Erythroblast (primary cell): ENCODE measurements around the gene ADGRV1.
"Not testable (repeated sequence)": the region's sequence is repeated elsewhere in the genome, so short reads cannot be mapped to it uniquely, and the experiment has no call there.

Experiments
- DNase-seq, 2 experiments: peaks; one replicate each; lab custom pipeline; 2025; lab: John Stamatoyannopoulos, UW
- GATA1 ChIP-seq: IDR thresholded peaks from 2 replicates; pipeline ENCODE4 v1.6.1; 2011; ENCODE audit warnings: low read depth, mild to moderate bottlenecking, control low read depth, low read length, moderate library complexity
- POLR2A ChIP-seq: IDR thresholded peaks from 2 replicates; pipeline ENCODE4 v1.6.1; 2011; ENCODE audit warnings: mild to moderate bottlenecking, low read length

Gene ADGRV1

GRCh38 chr5:91025956-91026355, 467.4 kb downstream of the ADGRV1 start:
- TF ChIP-seq GATA1 (no peak), POLR2A (no peak)
- no peak for DNase-seq

- no peak for DNase-seq
- TF ChIP-seq GATA1 (no peak), POLR2A (no peak)
These were observed 467.9 kb downstream of the ADGRV1 start for GRCh38 chr5:91026466-91026865.

DNA sequence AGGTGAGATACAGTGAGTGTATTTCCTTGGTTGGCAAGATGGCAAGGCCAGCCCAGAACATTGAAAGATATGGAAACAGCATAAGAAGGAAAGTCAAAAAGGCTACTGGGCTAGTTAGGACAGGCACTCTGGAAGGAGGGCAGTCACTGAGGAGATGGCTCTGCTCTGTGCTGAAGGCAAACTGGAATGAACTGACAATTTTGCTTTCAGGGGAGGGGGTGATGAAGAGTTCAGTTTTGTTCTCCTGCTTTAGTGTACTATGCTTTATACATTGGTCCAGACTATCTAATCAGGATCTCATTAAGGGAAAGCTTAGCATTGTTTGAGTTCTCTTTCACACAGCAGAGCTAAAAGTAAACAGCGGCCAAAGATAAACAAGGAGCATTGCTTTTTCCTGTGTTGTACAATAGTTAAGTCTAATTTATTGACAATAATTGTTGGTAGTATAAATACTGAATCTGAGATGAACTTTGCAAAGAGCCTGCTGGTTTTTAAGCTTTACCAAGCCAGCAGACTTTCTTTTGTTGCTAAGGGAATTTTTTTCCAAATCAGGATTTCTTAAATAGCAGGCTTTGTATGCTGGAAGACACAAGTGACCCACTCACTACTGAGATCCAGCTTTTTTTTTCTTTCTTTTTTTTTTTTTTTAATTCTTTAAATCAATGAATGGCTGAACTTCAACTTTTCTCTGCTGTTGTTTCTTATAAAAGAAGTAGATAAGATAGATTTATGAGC, 469.0 kb downstream of the ADGRV1 start:
- DNase-seq: no peak
- TF ChIP-seq GATA1: no peak
- no peak for TF ChIP-seq POLR2A

DNA sequence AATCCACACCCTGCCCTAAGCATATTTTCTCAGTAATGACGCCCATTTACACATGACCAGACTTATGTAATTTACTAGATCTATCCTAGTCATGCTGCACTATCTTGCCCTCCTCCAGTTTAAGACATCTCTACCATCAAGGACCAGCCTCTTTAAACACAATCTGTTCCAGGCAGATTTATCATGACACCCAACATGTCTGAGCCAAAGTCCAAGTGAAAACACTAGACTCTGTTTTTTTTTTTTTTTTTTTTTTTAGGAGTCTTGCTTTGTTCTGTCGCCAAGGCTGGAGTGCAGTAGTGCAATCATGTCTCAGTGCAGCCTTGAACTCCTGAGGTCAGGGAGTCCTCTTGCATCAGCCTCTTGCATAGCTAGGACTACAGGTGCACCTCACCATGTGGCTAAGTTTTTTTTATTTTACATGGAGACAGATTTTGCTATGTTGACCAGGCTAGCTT, 469.9 kb downstream of the ADGRV1 start:
- TF ChIP-seq GATA1 (no peak), POLR2A (no peak)
- DNase-seq: peak; percentile 25 to 39

DNA sequence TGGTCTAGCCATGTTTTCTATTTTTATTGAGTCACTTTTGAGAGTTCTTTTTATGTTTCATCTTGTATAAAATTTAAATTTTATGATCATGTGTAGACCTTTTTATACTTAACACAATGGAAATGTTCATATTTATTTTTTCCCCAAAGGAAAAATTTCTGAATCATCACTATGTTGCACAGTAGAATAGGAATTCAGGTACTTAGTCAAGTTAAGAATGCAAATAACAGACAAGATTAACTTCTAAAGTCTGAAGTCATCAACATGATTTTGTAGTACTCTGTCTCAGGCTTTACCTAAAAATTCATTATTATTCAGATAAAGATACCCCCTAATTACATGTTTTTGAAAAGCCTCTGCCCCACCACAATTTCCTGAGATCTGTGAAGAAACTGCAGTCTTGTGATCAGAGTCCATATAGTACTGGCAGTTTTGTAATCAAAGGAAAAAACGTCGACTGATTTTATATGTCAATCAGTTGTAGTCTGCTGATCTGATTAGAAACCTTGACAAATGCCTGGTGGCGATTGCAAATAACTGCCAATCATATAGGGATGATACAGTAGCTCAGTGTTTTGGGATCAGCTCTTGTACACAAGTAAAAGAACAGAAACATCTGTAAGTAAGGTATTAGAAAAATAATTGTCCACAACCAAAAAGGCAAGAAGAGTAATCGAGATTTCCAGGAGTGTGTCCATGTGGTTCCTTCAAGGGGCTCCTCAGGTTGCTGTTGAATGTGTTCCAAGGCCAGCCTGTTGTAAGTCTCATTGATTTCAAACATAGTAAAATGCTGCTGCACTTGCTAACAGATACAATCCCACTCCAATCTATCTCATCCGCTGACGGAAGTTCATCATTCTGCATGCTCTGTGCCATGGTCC, 472.2 kb downstream of the ADGRV1 start:
- no peak for TF ChIP-seq POLR2A
- no peak for TF ChIP-seq GATA1
- no peak for DNase-seq

GRCh38 chr5:91031402-91031752, 472.8 kb downstream of the ADGRV1 start:
- TF ChIP-seq POLR2A: no peak
- TF ChIP-seq GATA1: no peak
- no peak for DNase-seq

DNA sequence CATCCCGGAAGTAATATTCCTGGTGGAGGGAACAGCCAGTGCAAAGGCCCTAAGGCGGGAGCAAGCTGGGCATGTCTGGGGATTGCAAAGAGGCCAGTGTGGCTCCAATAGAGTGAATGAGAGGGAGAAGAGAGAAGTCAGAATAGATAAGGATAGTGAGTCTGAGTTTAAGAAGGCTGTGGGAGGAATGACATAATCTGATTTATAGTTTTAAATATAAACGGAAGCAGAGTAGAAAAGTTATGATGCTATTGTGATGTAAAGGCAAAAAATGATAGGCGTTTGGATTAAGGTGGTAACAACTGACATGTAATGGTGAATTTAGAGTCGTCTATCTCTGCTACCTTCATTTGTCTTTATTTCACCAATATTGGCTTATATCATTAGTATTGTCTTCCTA, 473.5 kb downstream of the ADGRV1 start:
- TF ChIP-seq POLR2A (no peak), GATA1 (no peak)

DNA sequence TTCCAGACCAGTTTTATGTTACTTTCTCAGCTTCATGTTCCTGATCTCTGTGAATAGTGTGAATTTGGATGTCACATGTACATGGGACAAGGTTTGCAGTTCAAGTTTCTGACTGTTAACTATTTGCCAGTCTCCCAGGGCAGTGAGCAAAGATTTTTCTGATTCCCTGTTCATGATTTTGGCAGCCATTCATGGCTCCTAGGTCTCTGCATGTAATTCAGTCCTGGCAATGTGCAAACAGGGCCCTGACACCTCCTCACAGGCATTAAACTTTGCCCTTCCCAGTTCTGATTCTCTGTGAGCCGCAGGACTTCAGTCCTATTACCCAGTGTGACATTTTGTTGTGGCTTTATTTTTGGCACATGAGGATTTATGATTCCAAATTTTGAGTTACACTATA, 474.8 kb downstream of the ADGRV1 start:
- TF ChIP-seq POLR2A (no peak), GATA1 (no peak)
- no peak for DNase-seq

More for the DNA sequence above, 473.5 kb downstream of the ADGRV1 start:
- no peak for DNase-seq

GRCh38 chr5:91038180-91038808, 479.7 kb downstream of the ADGRV1 start:
- DNase-seq: no peak

GRCh38 chr5:91041132-91041531, 482.5 kb downstream of the ADGRV1 start:
- DNase-seq: not testable (repeated sequence)

More at GRCh38 chr5:91038180-91038808, 479.7 kb downstream of the ADGRV1 start:
- TF ChIP-seq POLR2A: no peak
- no peak for TF ChIP-seq GATA1

- no peak for TF ChIP-seq GATA1
- TF ChIP-seq POLR2A: no peak
- no peak for DNase-seq
These were observed 483.8 kb downstream of the ADGRV1 start for GRCh38 chr5:91042247-91042935.

GRCh38 chr5:91042936-91043255, 484.3 kb downstream of the ADGRV1 start:
- TF ChIP-seq GATA1: no peak
- no peak for TF ChIP-seq POLR2A
- DNase-seq: no peak

DNA sequence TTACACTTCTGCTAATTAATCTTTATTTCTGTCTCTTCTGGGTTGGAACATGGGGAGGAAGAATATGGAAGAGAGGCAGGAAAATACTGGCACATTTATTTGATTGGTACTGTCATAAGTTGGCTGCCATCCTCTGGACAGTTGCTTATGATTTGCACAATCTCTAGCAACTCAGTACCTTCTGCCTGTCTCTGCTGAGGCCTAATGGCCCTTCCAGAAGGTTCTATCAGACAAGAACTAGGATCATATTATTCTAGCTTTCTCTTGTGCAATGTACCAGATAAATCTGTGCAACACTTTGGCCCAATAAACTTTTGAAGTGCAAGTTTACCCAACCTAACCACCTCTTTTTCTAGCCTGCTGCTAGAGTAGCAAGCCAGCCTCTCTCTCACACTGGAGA, 489.5 kb downstream of the ADGRV1 start:
- TF ChIP-seq POLR2A (no peak), GATA1 (no peak)

DNA sequence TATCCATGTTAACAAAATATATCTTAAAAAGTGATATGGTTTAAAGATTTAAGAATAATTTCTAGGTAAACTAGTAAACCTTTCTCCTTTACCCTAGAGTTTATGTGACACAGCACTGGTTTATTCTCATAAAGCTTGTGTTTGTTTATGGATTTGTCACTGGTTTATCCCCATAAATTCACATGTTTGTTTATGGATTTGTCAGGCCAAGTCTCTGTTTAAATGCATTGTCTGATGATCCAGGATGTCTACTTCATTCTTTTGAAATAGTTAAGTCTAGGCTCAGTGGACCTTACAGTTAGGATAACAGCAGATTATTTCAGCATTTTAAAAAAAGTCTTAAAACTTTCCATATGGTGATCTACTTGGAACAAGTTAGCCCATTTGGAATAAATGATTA, 490.5 kb downstream of the ADGRV1 start:
- TF ChIP-seq POLR2A: no peak
- no peak for TF ChIP-seq GATA1
- no peak for DNase-seq

More for the DNA sequence above, 489.5 kb downstream of the ADGRV1 start:
- no peak for DNase-seq
